ENCODE results near the gene SLC39A10. TPM values are rescaled to one million over a fixed set of nuclear protein-coding genes. Genes with fewer than 3 reads are reported as not detected.

SLC39A10 gene
- total and polyA plus RNA-seq, 2 of the 4 experiments (the other 2 are of a cell fraction), result 17.6 to 64.7 TPM

DNA sequence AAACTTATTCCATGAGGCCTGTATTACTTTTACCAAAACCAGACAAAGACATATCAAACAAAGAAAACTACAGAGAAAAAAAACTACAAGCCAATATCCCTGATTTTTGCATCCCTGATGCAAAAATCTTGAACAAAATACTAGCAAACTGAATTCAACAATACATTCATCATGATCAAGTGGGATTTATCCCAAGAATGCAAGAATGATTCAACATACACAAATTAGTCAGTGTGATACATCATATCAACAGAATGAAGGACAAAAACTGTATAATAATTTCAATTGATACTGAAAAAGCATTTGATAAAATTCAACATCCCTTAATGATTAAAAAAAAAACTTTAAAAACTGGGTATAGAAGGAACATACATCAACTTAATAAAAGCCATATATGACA, 106.8 kb downstream of the SLC39A10 start:
- no peak overlapping the region for H3K56ac ChIP-seq (ENCODE audit: extremely low read depth, insufficient read depth, low read length)
- no peaks in the 10 kb centered on the region for H3K9me1 ChIP-seq (ENCODE audit: insufficient read depth, low read length)
- no peaks in the 10 kb centered on the region for H3K79me1 ChIP-seq (ENCODE audit: low read depth in 1 of 2, low read length in 2 of 2)
- no peaks in the 10 kb centered on the region for H3K36me3 ChIP-seq (ENCODE audit: control insufficient read depth, insufficient read depth, low read length)
- H3K9me3 ChIP-seq (ENCODE audit: control insufficient read depth, insufficient read depth, low read length), result no peaks in the 10 kb centered on the region
- no peak overlapping the region for H3K4me2 ChIP-seq (ENCODE audit: low read depth, low read length)
- dilution Hi-C loops (cut with HindIII; ENCODE audit: low sequenced_read_pairs, unreplicated experiment), result no loop called here
- CTCF ChIA-PET, result no interaction called here
- no peak overlapping the region for H3K4me3 ChIP-seq (ENCODE audit: insufficient read depth, low read depth, low read length)
- intact Hi-C loops (cut with micrococcal nuclease), result no loop called here
- H2AFZ ChIP-seq (replicated peaks; ENCODE audit: low read length, poor library complexity), result no peak overlapping the region
- H2AK5ac ChIP-seq (ENCODE audit: low read depth, low read length), result no peak overlapping the region
- no peak overlapping the region for H2BK15ac ChIP-seq (ENCODE audit: low read depth, low read length)
- H4K5ac ChIP-seq (ENCODE audit: low read depth, low read length), result no peak overlapping the region
- H3K14ac ChIP-seq (replicated peaks; ENCODE audit: low read depth, low read length), result no peak overlapping the region
- no peaks in the 10 kb centered on the region for H3K27me3 ChIP-seq (ENCODE audit: control insufficient read depth, insufficient read depth, low read length)
- H3K4ac ChIP-seq (ENCODE audit: low read depth, low read length), result no peak overlapping the region
- DNase-seq (peak; percentile 42), ATAC-seq (ENCODE audit: low read depth) (no peak)
- POLR2A ChIA-PET (ENCODE audit: unreplicated experiment), result no interaction called here
- H4K20me1 ChIP-seq (ENCODE audit: insufficient read depth, low read length), result no peaks in the 10 kb centered on the region
- H2BK120ac ChIP-seq (ENCODE audit: low read depth, low read length), result no peak overlapping the region
- H3K27ac ChIP-seq (ENCODE audit: insufficient read depth, low read length), result no peak overlapping the region
- in situ Hi-C loops (cut with MboI; ENCODE audit: low sequenced_read_pairs), result no loop called here
- no peak overlapping the region for H3K23ac ChIP-seq (ENCODE audit: low read depth, low read length)
- H4K91ac ChIP-seq (ENCODE audit: insufficient read depth, low read depth, low read length), result no peak overlapping the region
- BruUV-seq (replicated peaks), result no TSS peak
- no peak overlapping the region for H2AK9ac ChIP-seq (replicated peaks; ENCODE audit: low read depth, low read length, poor library complexity)
- TF ChIP-seq RAD21 (IDR thresholded peaks at IDR 0.05; ENCODE audit: low read length) (no peak), MAFK (IDR thresholded peaks at IDR 0.05; ENCODE audit: low read depth, low read length) (no peak), MAZ (IDR thresholded peaks at IDR 0.05; ENCODE audit: borderline replicate concordance, low read depth, low read length) (no peak)
- TF ChIP-seq, protein P1, sequence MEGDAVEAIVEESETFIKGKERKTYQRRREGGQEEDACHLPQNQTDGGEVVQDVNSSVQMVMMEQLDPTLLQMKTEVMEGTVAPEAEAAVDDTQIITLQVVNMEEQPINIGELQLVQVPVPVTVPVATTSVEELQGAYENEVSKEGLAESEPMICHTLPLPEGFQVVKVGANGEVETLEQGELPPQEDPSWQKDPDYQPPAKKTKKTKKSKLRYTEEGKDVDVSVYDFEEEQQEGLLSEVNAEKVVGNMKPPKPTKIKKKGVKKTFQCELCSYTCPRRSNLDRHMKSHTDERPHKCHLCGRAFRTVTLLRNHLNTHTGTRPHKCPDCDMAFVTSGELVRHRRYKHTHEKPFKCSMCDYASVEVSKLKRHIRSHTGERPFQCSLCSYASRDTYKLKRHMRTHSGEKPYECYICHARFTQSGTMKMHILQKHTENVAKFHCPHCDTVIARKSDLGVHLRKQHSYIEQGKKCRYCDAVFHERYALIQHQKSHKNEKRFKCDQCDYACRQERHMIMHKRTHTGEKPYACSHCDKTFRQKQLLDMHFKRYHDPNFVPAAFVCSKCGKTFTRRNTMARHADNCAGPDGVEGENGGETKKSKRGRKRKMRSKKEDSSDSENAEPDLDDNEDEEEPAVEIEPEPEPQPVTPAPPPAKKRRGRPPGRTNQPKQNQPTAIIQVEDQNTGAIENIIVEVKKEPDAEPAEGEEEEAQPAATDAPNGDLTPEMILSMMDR (conservative IDR thresholded peaks at IDR 0.05; ENCODE audit: low read depth, low read length), result no peak
- H3K9ac ChIP-seq (ENCODE audit: low read depth, low read length), result no peak overlapping the region
- no peak overlapping the region for H3K18ac ChIP-seq (ENCODE audit: low read depth, low read length)
- no peak overlapping the region for H2BK20ac ChIP-seq (ENCODE audit: low read depth, low read length)
- no peak overlapping the region for H4K8ac ChIP-seq (ENCODE audit: low read depth in 2 of 2, low read length in 2 of 2)
- H2BK5ac ChIP-seq (ENCODE audit: low read depth, low read length, poor library complexity, severe bottlenecking), result no peak overlapping the region
- H3K4me1 ChIP-seq (ENCODE audit: control insufficient read depth, insufficient read depth, low read length), result no peaks in the 10 kb centered on the region

All from IMR-90 (cell line).